ENCODE results near the gene CCDC112.
"Not testable (repeated sequence)": the region's sequence is repeated elsewhere in the genome, so short reads cannot be mapped to it uniquely, and the experiment has no call there.

Gene CCDC112

GRCh38 chr5:115296124-115297022 lies at the start of gene CCDC112:
TSS of gene CCDC112 (minus strand) at chr5:115296654. CDS start at chr5:115296543, 111 bp downstream.
- DNase-seq, result no peak

GRCh38 chr5:115345344-115345743 lies 48.9 kb upstream of the CCDC112 start:
- no peak for DNase-seq

DNA sequence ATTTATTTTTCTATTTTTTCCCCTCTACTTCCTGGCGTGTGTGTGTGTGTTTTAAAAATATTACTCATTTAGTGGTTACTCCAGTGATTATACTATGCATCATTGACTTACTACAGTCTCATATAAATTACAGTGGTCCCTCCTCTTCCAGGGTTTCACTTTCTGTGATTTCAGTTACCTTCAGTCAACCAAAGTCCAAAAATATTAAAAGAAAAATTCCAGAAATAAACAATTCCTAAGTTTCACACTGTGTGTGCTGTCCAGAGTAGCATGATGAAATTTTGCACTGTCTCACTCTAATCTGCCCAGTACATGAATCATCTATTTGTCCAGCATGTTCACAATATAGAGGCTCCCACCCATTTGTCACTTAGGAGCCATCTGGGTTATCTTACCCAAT lies 47.4 kb upstream of the CCDC112 start:
- no peak for DNase-seq

GRCh38 chr5:115342590-115343377 lies 46.3 kb upstream of the CCDC112 start:
- no peak for DNase-seq

DNA sequence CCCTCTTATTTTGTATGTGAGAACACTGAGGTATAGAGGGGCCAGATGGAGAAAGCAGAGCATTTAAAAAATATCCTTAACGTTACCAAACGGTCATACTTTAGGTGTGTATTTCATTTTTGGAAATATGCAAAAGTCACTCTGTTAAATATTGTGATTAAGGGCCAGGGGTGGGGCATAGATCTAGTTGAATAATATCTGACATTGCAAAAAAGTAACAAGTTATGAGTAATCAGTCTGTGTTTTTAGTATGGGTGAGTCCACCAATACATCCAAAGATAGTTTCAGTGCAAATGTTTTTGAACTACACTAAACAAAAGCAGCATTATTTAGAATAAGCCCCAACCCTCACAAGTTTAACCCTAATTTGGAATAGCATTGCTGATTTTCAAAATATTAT lies 45.3 kb upstream of the CCDC112 start:
- DNase-seq, result no peak

DNA sequence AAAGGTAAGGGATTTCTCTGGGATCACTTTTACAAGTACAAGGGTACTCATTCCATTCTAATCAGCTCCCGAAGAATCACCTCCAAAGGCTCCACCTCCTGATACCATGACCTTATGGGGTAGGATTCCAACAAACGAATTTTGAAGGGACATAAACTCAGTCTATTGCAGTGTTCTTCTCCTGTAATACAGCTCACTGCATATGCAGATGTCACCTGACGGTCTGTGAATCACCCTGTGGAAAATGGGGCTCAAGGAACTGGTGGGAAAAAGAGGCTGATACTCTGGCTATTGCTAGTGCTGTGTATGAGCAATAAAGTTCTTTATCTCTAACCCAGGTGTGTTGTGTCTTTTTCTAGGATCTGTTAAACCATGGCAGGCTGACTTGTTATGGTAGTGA lies 42.4 kb upstream of the CCDC112 start:
- DNase-seq, result no peak

DNA sequence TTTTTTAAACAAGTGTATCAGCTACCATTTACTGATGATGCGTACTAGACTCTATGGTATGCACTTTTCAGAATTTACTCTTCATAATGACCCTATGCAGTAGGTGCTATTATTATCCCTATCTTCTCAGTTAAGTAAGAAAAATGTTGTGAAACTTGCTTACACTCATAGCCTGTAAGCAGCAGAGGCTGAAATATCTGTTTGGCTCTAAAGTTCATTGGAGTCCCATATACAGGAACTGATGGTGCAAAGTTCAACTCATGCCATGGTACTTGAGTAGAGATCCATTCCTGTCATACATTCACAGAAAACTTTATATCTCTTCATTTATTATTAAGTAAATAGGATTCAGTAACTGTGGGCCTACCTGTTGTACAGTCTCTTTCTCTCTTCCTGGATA lies 41.4 kb upstream of the CCDC112 start:
- no peak for DNase-seq

DNA sequence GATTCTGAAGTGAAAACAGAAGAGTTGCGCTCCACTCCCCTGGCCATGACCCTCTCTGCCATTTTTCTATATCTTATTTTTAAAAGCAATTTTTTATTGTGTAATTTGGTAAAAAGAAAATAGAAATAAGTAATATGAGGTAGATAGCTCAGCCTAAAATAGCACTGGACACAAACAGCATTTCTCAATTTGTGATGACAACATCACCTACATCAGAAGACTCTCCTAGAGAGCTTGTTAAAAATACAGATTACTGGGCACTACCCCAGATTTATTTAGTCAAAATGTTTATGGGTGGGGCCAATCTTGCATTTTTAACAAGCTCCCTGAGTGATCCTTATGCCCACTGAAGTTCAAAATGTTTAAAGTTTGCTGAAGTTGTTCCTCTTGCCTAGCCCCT lies 40.5 kb upstream of the CCDC112 start:
- no peak for DNase-seq

- no peak for DNase-seq
These were observed 39.8 kb upstream of the CCDC112 start for GRCh38 chr5:115336201-115336720.

DNA sequence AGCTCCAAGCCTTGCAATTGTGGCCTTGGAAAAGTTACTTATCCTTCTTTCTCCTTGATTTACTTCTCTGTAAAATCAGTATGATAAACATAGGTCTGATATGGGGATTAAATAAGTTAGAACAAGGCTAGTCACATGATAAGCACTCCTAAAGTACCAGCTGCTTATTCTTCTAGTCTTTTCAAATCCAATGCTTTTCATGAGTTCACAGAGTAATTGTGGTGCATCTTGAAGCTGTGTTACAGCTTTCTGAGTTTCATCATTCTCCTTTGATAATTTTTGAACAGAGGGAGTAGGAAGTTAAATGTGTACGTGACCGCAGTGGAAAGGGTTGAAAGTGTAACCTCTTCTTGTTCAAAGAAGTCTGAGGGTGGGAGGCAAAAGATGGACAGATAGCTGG lies 38.8 kb upstream of the CCDC112 start:
- DNase-seq, result no peak

- no peak for DNase-seq
These were observed 36.7 kb upstream of the CCDC112 start for GRCh38 chr5:115333164-115333563.

DNA sequence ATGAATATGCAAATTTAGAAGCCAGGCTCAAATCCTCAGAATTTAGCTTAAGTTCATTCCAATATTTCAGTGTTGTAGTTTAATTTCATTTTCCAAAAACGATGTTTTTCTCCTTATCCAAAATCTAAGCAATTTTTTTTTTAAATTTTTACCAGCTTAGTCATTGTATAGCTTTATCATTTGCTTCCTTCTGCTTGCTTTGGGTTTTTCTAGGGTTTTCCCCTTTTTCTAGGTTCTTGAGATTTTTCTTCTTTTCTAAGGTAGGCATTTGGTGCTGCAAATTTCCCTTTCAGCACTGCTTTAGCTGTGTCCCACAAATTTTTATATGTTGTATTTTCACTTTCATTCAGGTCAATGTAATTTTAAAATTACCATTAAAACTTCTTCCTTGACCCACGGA lies 34.4 kb upstream of the CCDC112 start:
- DNase-seq, result no peak

- no peak for DNase-seq
These were observed 33.0 kb upstream of the CCDC112 start for GRCh38 chr5:115329475-115329874.

GRCh38 chr5:115328617-115329274 lies 32.3 kb upstream of the CCDC112 start:
- DNase-seq, result not testable (repeated sequence)

DNA sequence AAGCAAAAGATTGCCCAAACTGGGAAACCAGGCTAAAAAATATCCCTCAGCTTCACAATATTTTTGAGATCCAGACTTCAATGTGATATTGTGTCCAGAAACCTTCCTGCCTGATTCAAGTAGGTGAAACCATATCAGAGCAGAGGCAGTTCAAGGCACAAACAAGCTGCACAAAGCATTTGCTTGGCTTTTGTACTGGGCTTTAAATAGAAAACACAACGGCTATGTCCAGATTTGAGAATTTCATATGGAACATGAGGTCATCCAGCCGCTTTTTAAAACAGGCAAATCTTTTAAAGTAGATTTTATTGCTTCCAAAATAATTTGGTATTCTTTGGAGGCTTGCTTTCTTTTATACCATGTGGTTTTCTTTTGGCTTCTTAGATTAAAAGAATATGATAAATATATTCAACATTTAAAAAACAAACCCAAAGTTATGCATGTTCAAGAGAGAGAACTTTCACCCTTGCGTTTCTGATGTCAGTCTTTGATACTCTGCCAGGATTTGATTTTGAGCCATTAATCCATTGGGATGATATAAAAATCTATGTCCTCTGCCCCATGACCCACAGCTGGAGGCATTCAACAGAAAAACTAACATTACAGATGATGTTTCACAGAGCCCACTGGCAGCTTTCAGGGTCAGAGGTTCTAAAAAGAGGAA lies 29.0 kb upstream of the CCDC112 start:
- no peak for DNase-seq

DNA sequence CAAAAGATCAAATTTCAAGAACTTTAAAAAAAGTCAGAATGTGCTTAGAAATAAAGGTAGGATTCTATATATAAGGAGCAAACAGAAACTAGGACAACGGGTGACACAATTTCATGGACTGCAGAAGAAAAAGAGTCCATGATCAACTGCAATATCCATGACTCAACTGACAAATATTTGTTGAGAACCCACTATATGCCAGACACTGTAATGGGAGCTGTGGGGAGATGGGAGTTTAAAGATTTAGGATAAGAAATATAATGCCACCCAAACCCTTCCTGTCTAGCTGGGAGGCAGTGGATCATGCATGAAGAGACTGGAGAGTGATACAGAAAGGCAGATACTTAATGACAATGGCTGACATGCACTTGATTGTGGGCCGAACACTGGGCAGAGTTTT lies 27.6 kb upstream of the CCDC112 start:
- DNase-seq, result no peak

GRCh38 chr5:115322729-115323128 lies 26.3 kb upstream of the CCDC112 start:
- DNase-seq, result no peak

DNA sequence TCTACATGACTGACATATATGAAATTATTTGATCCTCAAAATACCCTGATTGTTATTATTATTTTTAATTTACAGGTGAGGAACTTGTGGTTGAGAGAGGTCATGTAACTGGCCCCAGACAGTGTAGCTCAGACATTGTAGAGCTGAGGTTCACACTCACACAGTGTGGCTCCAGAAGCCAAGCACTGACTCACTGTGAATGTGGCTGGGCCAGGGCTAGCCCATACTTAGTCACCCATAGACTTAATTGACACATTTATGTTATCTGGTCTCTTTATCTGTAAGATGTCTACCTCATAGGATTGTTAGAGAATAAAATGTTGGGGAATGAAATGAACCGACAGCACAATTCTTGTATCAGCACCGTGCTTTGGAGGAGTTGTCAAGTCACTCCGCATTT lies 24.9 kb upstream of the CCDC112 start:
- no peak for DNase-seq

GRCh38 chr5:115320515-115320914 lies 24.1 kb upstream of the CCDC112 start:
- DNase-seq, result no peak

- no peak for DNase-seq
These were observed 23.6 kb upstream of the CCDC112 start for GRCh38 chr5:115320006-115320405.

GRCh38 chr5:115319007-115319406 lies 22.6 kb upstream of the CCDC112 start:
- no peak for DNase-seq

DNA sequence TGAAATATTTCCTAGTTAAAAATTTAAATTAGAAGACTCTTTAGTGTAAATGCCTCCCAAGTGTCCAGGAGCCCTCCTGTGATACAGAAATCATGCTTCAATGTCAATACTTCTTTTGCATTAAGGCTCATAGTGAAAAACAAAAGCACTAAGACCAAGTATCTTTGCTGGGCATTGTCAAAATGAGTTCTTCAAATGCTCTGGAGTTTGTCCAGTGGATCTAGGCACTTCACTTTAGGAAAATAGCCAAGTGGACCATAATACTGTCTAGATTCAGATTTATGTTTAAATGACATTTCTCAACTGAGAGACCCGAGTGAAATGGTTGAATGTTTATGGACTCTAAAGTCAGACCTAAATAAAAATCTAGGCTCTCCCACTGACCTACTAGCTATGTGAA lies 21.3 kb upstream of the CCDC112 start:
- no peak for DNase-seq

DNA sequence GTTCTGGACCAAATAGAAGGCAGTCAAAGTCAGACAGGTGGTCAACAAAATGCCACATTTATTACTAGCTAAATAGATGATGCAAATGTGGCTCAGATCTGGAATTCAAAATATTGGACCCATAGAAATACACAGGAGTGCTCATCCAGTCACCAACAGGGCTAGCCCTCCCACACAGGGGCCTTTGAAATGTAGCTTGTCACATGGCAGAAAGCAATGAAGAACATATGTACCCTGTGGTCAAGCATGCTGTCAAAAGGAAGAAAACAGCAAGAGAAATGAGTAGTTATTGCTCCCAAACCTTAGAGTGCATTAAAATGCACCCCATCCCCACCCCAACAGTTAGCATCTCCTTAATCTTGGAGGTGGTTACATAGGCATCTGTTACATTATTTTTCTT lies 20.9 kb upstream of the CCDC112 start:
- no peak for DNase-seq
